HEK293T (cell line): ENCODE measurements around the gene KANSL1L.

Experiments
- ARNT ChIP-seq: fragments of 450-650 bp; IDR thresholded peaks from 2 replicates; pipeline ENCODE4 v1.6.1; 2017; ENCODE audit warnings: mild to moderate bottlenecking
- BHLHE40 ChIP-seq: fragments of 450-650 bp; IDR thresholded peaks from 2 replicates; pipeline ENCODE4 v1.6.1; 2016; ENCODE audit warnings: mild to moderate bottlenecking, moderate library complexity, borderline replicate concordance
- CTBP1 ChIP-seq: fragments of 450-650 bp; IDR thresholded peaks from 2 replicates; pipeline ENCODE4 v1.6.1; 2016; ENCODE audit warnings: borderline replicate concordance
- FOXA1 ChIP-seq: fragments of 450-650 bp; IDR thresholded peaks from 2 replicates; pipeline ENCODE4 v1.6.1; 2016; ENCODE audit warnings: mild to moderate bottlenecking
- L3MBTL2 ChIP-seq: fragments of 450-650 bp; conservative IDR thresholded peaks from 2 replicates; pipeline ENCODE4 v1.6.1; 2016; ENCODE audit warnings: mild to moderate bottlenecking
- PKNOX1 ChIP-seq: fragments of 450-650 bp; IDR thresholded peaks from 2 replicates; pipeline ENCODE4 v1.6.1; 2016
- SP1 ChIP-seq: fragments of 450-650 bp; IDR thresholded peaks from 2 replicates; pipeline ENCODE4 v1.6.1; 2017
- SUZ12 ChIP-seq: fragments of 450-650 bp; IDR thresholded peaks from 2 replicates; pipeline ENCODE4 v1.6.1; 2016; ENCODE audit warnings: mild to moderate bottlenecking
- ZNF384 ChIP-seq: fragments of 450-650 bp; IDR thresholded peaks from 2 replicates; pipeline ENCODE4 v1.6.1; 2016

- TF ChIP-seq SUZ12, result no peak
- TF ChIP-seq BHLHE40, result no peak
- no peak for TF ChIP-seq PKNOX1
- no peak for TF ChIP-seq ZNF384
- TF ChIP-seq SP1, result no peak
- TF ChIP-seq L3MBTL2, result no peak
- TF ChIP-seq CTBP1, result no peak
- TF ChIP-seq FOXA1, result no peak
- TF ChIP-seq ARNT, result no peak
Observed at GRCh38 chr2:210009126-210009525, 162.1 kb downstream of the KANSL1L start.
